Hindlimb muscle (tissue), 1 donor: ENCODE data around the gene CBL. TPM values are rescaled to one million over a fixed set of nuclear protein-coding genes. Genes with fewer than 3 reads are reported as not detected.

Source experiments
- DNase-seq: peaks from one replicate; pipeline ENCODE4 v3.0.0-alpha.2; 2013
- polyA plus RNA-seq: library from polyadenylated mRNA; unstranded; fragments of 120-200 nt; gene quantifications from one replicate; pipeline ENCODE4 v1.2.1, GENCODE V29; 2013; ENCODE audit not compliant: insufficient read length

Gene CBL
- polyA plus RNA-seq, 1 donor = 13.4 TPM

GRCh38 chr11:119315131-119316015 is 109.2 kb downstream of the CBL start:
- DNase-seq = no peak

GRCh38 chr11:119316016-119316728 is 110.0 kb downstream of the CBL start:
- peak; percentile 50 for DNase-seq

GRCh38 chr11:119316729-119317591 is 110.8 kb downstream of the CBL start, which contains the start of gene MCAM:
Gene MCAM, minus strand, starts transcription at chr11:119317130. Its CDS starts 29 bp downstream, at chr11:119317101.
- no peak for DNase-seq

- no peak for DNase-seq
Measured at GRCh38 chr11:119317592-119318239, 111.6 kb downstream of the CBL start.

- DNase-seq = no peak
Measured at GRCh38 chr11:119318240-119319135, 112.3 kb downstream of the CBL start.

- DNase-seq = no peak
Measured at GRCh38 chr11:119319136-119319699, 113.1 kb downstream of the CBL start.

GRCh38 chr11:119319700-119320239 is 113.6 kb downstream of the CBL start:
- DNase-seq = no peak

GRCh38 chr11:119320240-119320775 is 114.2 kb downstream of the CBL start:
- DNase-seq = no peak

- no peak for DNase-seq
Measured at GRCh38 chr11:119320776-119321524, 114.8 kb downstream of the CBL start.

GRCh38 chr11:119322360-119322739 is 116.2 kb downstream of the CBL start:
- DNase-seq = no peak

GRCh38 chr11:119322921-119323531 is 116.9 kb downstream of the CBL start:
- DNase-seq = no peak

GRCh38 chr11:119323532-119324033 is 117.4 kb downstream of the CBL start:
- DNase-seq = no peak

GRCh38 chr11:119324189-119324588 is 118.0 kb downstream of the CBL start:
- DNase-seq = no peak

GRCh38 chr11:119329320-119329719 is 123.2 kb downstream of the CBL start:
- DNase-seq = no peak

GRCh38 chr11:119330237-119330636 is 124.1 kb downstream of the CBL start:
- DNase-seq = no peak

- DNase-seq = no peak
Measured at GRCh38 chr11:119332111-119332765, 126.1 kb downstream of the CBL start.

- peak; percentile 96 for DNase-seq
Measured at GRCh38 chr11:119334174-119334930, 128.2 kb downstream of the CBL start, which contains the start of gene RNF26. Gene RNF26, plus strand, starts transcription at chr11:119334527. Its CDS starts 596 bp downstream, at chr11:119335123.
